HG02840 (cell line): ENCODE data around the gene TMEM127.
A peak's percentile ranks its signal among the peaks of the same experiment; 100 is the strongest.
"Not testable (repeated sequence)": the region's sequence is repeated elsewhere in the genome, so short reads cannot be mapped to it uniquely, and the experiment has no call there.

Source experiments
- ATAC-seq: cut with Tn5 transposase; IDR thresholded peaks from one replicate; pipeline ENCODE4 v1.9.1; 2021; ENCODE audit warnings: mild to moderate bottlenecking, moderate library complexity, moderate number of reproducible peaks; ENCODE audit not compliant: unreplicated experiment, low FRiP score

TMEM127 gene

GRCh38 chr2:96265840-96266679 is at the start of gene TMEM127, which contains the start of gene CIAO1:
Gene TMEM127 (minus strand): TSS chr2:96265997. CDS start chr2:96265381, 616 bp downstream.
Gene CIAO1 (plus strand): TSS chr2:96266225. CDS start chr2:96266351, 126 bp downstream.
- ATAC-seq = peak; percentile 88

- ATAC-seq = no peak
Observed at GRCh38 chr2:96315005-96315399, 49.2 kb upstream of the TMEM127 start.

- ATAC-seq = no peak
Observed at GRCh38 chr2:96308248-96308647, 42.5 kb upstream of the TMEM127 start.

- no peak for ATAC-seq
Observed at GRCh38 chr2:96306370-96306769, 40.6 kb upstream of the TMEM127 start.

- ATAC-seq = no peak
Observed at GRCh38 chr2:96305979-96306308, 40.1 kb upstream of the TMEM127 start.

- peak; percentile 93 for ATAC-seq
Observed at GRCh38 chr2:96305091-96305978, 39.5 kb upstream of the TMEM127 start, which contains the start of gene SNRNP200. Gene SNRNP200 (minus strand): TSS chr2:96305546. CDS start chr2:96305437, 109 bp downstream.

- no peak for ATAC-seq
Observed at GRCh38 chr2:96304606-96305005, 38.8 kb upstream of the TMEM127 start.

- ATAC-seq = no peak
Observed at GRCh38 chr2:96301865-96302264, 36.1 kb upstream of the TMEM127 start.

- ATAC-seq = no peak
Observed at GRCh38 chr2:96296925-96297324, 31.1 kb upstream of the TMEM127 start.

GRCh38 chr2:96294271-96294670 is 28.5 kb upstream of the TMEM127 start:
- not testable (repeated sequence) for ATAC-seq

GRCh38 chr2:96291751-96292150 is 26.0 kb upstream of the TMEM127 start:
- ATAC-seq = no peak

- ATAC-seq = no peak
Observed at GRCh38 chr2:96287273-96287856, 21.6 kb upstream of the TMEM127 start.

- ATAC-seq = no peak
Observed at GRCh38 chr2:96276787-96277499, 11.1 kb upstream of the TMEM127 start.

GRCh38 chr2:96274355-96275056 is 8.7 kb upstream of the TMEM127 start:
- no peak for ATAC-seq

- ATAC-seq = no peak
Observed at GRCh38 chr2:96273763-96274162, 8.0 kb upstream of the TMEM127 start.

GRCh38 chr2:96271995-96272394 is 6.2 kb upstream of the TMEM127 start:
- ATAC-seq = no peak

GRCh38 chr2:96267159-96267971 is 1.6 kb upstream of the TMEM127 start:
- ATAC-seq = no peak

- peak; percentile 33 for ATAC-seq
Observed at GRCh38 chr2:96265349-96265839, 403 bp downstream of the TMEM127 start.
